Lower leg skin (tissue), 3 donors: ENCODE data around the gene B3GNT4.

Source experiments
- CTCF ChIP-seq, 3 donors: fragments of 450-650 bp; IDR thresholded peaks; one replicate each; pipeline ENCODE4 v1.5.1; 2016; ENCODE audit warnings: antibody characterized with exemption in 3 of 3, mild to moderate bottlenecking in 3 of 3, moderate library complexity in 2 of 3
- POLR2A ChIP-seq, 2 donors: fragments of 450-650 bp; IDR thresholded peaks; one replicate each; pipeline ENCODE4 v1.6.1; 2016 to 2017; ENCODE audit warnings: antibody characterized with exemption in 2 of 2, mild to moderate bottlenecking in 1 of 2, moderate library complexity in 1 of 2

GRCh38 chr12:122184517-122184916 is 19.0 kb upstream of the B3GNT4 start:
- no peak for TF ChIP-seq CTCF (IDR thresholded peaks at IDR 0.05)
- TF ChIP-seq POLR2A (IDR thresholded peaks at IDR 0.05) = no peak
